ENCODE measurements around the gene BCCIP. TPM values are rescaled to one million over a fixed set of nuclear protein-coding genes. Genes with fewer than 3 reads are reported as not detected.

Gene BCCIP
- total RNA-seq, 2 experiments from 2014 or later: 103 to 107 TPM

Small RNAs within 50 kb of the gene (microRNA-seq; reads per million reads assigned to microRNA genes)
- 1.6 reads per million for gene MIR4484 (ENCODE audit: borderline microRNAs expressed, borderline replicate concordance)

Other genes starting within 250 kb of the BCCIP start
- not detected for gene TEX36, start 140.4 kb upstream of the BCCIP start, total RNA-seq
- gene EDRF1, start 103.8 kb upstream of the BCCIP start, total RNA-seq: 10 to 100 TPM; 24.0 to 25.0 TPM
- gene MMP21, start 47.7 kb upstream of the BCCIP start, total RNA-seq: not detected
- 10 to 100 TPM; 30.8 to 32.9 TPM for gene UROS, start 288 bp upstream of the BCCIP start, total RNA-seq
- 10 to 100 TPM; 13.4 to 15.7 TPM for gene DHX32, start 57.7 kb downstream of the BCCIP start, total RNA-seq
- under 1 TPM; 0.38 to 0.52 TPM for gene FANK1, start 73.0 kb downstream of the BCCIP start, total RNA-seq